ENCODE data around the gene SLC2A14.
"Not testable (repeated sequence)": the region's sequence is repeated elsewhere in the genome, so short reads cannot be mapped to it uniquely, and the experiment has no call there.

Gene SLC2A14

DNA sequence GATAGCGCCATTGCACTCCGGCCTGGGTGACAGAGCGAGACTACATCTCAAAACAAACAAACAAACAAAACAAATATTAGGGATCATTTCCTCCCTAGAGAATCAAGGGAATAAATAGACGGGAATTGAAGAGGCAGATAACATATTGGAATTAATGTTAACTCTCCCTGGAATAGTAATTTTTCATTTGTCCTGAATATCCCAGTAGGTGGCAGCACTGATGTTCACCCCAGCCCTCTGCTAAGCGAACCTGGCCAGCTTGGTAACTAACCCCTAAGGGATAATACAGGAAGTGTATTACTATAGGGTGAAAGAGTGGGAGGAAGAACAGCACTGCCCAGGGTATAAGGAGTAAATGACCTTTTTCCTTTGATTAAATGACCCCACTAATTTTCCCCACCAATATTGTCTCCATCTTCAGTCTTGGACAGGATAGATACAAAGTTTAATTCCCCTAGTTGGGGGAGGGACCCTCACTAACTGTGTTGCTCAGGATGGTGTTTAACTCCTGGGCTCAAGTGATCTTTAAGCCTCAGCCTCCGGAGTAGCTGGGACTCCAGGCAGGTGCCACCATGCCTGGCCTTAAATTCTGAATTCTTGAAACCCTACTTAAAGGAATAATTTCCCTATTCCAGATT, 40.5 kb downstream of the SLC2A14 start:
- no peak for DNase-seq

DNA sequence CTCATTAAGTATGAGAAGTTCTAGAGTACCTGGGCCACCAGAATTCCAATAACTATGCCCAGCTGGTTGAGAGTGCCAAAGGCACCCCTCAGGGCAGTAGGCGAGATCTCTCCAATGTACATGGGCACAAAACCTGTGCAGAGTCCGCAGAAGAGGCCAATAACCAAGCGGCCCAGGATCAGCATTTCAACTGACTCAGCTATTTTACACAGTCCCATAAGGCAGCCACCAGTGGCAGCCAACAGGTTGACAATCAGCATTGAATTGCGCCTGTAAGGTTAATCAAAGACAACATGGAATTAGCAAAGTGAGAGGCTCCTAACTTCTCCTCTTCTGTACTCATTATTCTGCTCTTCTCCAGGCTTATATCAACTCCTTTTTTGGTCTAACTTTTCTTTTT, 43.0 kb downstream of the SLC2A14 start:
- not testable (repeated sequence) for DNase-seq

DNA sequence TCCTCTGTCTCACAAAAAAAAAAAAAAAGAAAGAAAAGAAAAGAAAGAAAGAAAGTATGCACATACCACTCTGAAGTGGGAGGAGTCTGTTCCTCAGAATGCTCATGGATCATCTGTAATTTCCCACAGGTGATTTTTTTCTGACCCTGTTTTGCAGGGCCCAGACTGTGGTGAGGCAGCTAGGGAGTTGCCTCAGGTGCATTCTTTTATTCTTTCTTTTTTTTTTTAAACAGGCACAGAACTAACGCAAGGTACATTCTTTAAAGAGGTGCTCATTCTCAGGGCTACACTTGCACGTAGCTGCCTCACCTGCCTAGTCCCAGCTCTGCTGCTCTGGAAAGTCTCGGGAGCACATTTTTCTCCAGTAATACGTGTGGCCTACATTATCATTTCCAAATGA, 47.0 kb downstream of the SLC2A14 start:
- not testable (repeated sequence) for DNase-seq

- DNase-seq = no peak
These were observed 65.7 kb downstream of the SLC2A14 start for GRCh38 chr12:7806863-7807487.

DNA sequence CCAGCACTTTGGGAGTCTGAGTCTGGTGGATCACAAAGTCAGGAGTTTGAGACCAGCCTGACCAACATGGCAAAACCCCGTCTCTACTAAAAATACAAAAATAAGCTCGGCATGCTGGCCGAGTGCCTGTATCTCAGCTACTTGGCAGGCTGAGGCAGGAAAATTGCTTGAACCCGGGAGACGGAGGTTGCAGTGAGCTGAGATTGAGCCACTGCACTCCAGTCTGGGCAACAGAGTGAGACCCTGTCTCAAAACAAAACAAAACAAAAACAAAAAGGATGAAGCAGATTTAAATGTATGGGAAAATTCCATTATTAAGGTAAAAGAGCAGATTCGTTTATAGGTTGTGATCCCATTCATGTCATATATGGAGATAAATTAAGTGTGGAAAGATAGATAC, 66.4 kb downstream of the SLC2A14 start:
- DNase-seq = not testable (repeated sequence)

DNA sequence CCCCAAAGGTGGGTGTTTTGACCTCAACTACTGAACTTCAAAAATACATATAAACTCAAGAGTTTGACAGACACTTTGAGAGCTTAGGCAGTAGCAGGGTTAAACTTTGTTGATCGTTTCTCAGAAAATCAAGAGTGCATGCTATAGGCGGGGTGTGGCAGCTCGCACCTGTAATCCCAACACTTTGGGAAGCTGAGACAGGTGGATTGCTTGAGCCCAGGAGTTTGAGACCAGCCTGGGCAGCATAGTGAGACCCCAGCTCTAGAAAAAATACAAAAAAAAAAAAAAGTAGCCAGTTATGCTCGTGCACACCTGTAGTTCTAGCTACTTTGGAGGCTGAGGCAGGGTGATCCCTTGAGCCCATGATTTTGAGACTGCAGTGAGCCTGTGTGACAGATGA, 71.3 kb downstream of the SLC2A14 start:
- no peak for DNase-seq

- DNase-seq = not testable (repeated sequence)
These were observed 73.9 kb downstream of the SLC2A14 start for GRCh38 chr12:7798750-7799308.

DNA sequence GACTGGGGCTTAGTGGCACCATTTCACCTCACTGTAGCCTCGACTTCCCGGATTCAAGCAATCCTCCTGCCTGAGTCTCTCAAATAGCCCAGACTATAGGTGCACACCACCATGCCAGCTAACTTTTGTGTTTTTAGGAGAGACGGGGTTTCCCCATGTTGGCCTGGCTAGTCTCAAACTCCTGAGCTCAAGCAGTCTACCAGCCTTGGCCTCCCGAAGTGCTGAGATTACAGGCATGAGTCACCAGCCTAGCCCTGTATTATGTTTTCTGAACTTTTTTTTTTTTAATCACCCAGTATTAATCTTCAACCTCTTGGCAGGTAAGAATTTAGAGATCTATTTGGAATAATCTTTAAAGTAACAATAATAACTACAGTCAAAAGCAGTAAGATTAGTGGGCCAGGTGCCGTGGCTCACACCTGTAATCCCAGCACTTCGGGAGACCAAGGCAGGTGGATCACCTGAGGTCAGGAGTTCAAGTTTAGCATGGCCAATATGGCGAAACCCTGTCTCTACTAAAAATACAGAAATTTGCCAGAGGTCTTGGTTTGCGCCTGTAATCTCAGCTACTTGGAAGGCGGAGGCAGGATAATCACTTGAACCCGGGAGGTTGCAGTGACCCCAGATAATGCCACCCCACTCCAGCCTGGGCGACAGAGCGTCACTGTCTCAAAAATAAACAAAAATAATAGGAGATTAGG, 74.9 kb downstream of the SLC2A14 start:
- DNase-seq = no peak

GRCh38 chr12:7797269-7797668, 75.4 kb downstream of the SLC2A14 start:
- DNase-seq = not testable (repeated sequence)

GRCh38 chr12:7793211-7793610, 79.5 kb downstream of the SLC2A14 start:
- no peak for DNase-seq

DNA sequence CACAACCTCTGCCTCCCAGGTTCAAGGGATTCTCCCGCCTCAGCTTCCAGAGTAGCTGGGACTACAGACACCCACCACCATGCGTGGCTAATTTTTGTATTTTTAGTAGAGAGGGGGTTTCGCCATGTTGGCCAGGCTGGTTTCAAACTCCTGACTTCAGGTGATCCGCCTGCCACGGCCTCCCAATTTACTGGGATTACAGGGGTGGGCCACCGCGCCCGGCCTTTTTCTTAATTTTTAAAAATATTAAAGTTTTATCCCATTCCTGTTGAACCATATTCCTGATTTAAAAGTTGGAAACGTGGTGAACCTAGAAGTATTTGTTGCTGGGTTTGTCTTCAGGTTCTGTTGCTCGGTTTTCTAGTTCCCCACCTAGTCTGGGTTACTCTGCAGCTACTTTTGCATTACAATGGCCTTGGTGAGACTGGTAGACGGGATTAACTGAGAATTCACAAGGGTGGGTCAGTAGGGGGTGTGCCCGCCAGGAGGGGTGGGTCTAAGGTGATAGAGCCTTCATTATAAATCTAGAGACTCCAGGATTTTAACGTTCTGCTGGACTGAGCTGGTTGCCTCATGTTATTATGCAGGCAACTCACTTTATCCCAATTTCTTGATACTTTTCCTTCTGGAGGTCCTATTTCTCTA, 83.7 kb downstream of the SLC2A14 start, which contains the start of gene NANOG:
Gene NANOG (plus strand): TSS at position 519 of the 645 bp plus-strand sequence. CDS start 213 bp downstream, outside the sequence.
- DNase-seq = not testable (repeated sequence)

GRCh38 chr12:7788294-7788660, 84.4 kb downstream of the SLC2A14 start:
- DNase-seq = no peak

DNA sequence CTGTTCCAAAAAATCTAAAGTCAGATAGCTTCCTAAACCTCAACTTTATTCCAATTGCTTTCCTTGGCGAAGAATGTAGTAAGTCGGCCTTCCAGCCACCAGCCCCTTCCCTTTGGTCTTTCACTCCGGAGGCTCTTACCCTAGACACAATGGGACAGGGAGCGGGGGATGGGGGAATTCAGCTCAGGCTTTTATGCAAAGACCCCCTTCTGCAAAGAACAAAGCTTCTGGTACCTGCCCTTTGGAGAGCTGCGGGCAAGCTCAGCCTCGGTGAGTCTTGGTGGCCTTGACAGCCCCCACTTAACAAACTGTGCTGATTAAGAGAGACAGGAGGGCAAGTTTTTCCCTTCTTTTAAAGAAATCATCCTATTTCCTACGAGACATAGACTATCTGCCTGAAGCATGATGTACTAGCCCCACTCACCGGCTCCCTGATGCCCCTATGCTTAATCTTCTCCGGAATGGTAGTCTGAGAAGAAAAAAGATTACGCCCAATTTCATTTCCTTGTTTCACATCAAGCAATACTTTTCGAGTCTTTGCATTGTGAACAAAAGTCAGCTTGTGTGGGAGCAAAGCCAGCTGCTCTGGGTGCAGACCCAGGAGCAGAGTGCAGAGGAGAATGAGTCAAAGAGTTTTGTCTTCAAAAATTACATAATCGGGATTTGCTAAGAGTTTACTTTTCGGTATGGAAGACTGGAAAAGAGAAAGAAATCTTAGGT, 85.0 kb downstream of the SLC2A14 start:
- no peak for DNase-seq

DNA sequence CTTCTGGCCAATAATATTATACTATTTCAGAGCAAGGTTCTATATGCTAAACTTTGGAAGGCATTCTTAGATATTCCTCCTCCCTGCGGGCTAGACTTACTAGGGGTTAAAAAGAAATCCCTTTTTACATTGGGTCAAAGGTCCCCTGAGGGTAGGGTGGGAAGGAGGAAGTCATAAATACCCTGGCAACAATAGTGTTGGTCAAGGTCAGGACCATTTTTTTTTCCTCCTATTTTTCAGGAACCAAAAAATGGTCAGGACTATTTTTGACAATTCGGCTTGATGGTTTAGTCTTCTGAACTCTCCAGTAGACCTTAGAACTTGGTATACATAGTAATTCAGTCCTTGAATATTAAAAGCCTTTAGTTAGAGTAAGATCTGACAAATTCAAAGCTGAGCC, 88.0 kb downstream of the SLC2A14 start:
- DNase-seq = no peak

DNA sequence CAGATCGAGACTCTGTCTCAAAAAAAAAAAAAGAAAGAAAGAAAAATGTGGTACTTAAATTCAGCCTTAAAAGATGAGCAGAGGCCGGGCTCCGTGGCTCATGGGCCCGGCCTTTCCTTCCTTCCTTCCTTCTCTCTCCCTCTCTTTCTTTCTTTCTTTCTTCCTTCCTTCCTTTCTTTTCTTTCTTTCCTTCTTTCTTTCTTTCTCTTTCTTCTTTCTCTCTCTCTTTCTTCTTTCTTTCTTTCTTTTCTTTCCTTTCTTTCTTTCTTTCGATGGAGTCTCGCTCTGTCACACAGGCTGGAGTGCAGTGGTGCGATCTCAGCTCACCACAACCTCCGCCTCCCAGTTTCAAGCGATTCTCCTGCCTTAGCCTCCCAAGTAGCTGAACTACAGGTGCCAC, 89.3 kb downstream of the SLC2A14 start:
- DNase-seq = not testable (repeated sequence)

DNA sequence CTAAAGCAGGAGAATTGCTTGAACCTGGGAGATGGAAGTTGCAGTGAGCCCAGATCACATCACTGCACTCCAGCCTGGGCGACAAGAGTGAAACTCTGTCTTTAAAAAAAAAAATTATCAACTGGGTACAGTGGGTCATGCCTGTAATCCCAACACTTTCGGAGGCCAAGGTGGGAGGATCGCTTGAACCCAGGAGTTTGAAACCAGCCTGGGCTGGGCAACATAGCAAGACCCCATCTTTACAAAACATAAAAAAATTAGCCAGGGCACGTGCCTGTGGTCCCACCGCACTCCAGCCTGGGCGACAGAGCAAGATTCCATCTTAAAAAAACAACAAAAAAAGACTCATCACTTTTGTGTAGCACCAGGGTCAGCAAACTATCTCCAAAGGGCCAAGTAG, 90.7 kb downstream of the SLC2A14 start:
- no peak for DNase-seq

- no peak for DNase-seq
These were observed 91.4 kb downstream of the SLC2A14 start for GRCh38 chr12:7781274-7781673.

- DNase-seq = no peak
These were observed 102.7 kb downstream of the SLC2A14 start for GRCh38 chr12:7769999-7770398.

Data from NCI-H510A (cell line).